GM12878 (cell line): ENCODE results near the gene PHLPP1. TPM values are rescaled to one million over a fixed set of nuclear protein-coding genes. Genes with fewer than 3 reads are reported as not detected.

ENCODE experiments used
- ATAC-seq: fragments of 200-7000 bp; cut with Tn5 transposase; 3 replicates; pipeline ENCODE4 v1.9.1; 2020; ENCODE audit warnings: mild to moderate bottlenecking, moderate library complexity
- BruUV-seq: library from RNA; stranded (reverse); fragments of 400-500 nt; replicated peaks from 2 replicates; lab custom pipeline; 2021; lab: Mats Ljungman, UMichigan
- CTCF ChIA-PET: fragments of 300-600 bp; sonication (Branson Sonifier 250); formaldehyde crosslinking; extraction: SDS; loops from one replicate; lab custom pipeline; 2021; ENCODE audit warnings: inconsistent platforms; lab: Yijun Ruan, JAX
- POLR2A ChIA-PET: fragments of 350-600 bp; formaldehyde crosslinking; extraction: SDS; loops from one replicate; lab custom pipeline; 2021; ENCODE audit warnings: inconsistent platforms; lab: Charles Lee
- RAD21 ChIA-PET: fragments of 300-600 bp; sonication (Branson Sonifier 250); formaldehyde crosslinking; loops from one replicate; lab custom pipeline; 2023; ENCODE audit warnings: antibody characterized with exemption; ENCODE audit not compliant: unreplicated experiment; lab: Charles Lee
- SMC1A ChIA-PET: fragments of 300-600 bp; sonication (Branson Sonifier 250); formaldehyde crosslinking; loops from one replicate; lab custom pipeline; 2023; ENCODE audit not compliant: unreplicated experiment, uncharacterized antibody; lab: Charles Lee
- DNase-seq: peaks from one replicate; pipeline ENCODE4 v3.0.0-alpha.2; 2011; ENCODE audit warnings: low read depth, low spot score
- FAIRE-seq: peaks from 3 replicates; lab custom pipeline; 2011; peaks lifted over from hg19 to GRCh38; lab: Jason Lieb, UNC
- H2AFZ ChIP-seq: 2 replicates; pipeline ENCODE4 v1.6.0; 2011; ENCODE audit warnings: low read depth, low read length, control low read depth; ENCODE audit not compliant: control insufficient read depth
- H3K27ac ChIP-seq: 2 replicates; pipeline ENCODE4 v1.5.1; 2011; ENCODE audit warnings: control low read depth; ENCODE audit not compliant: control insufficient read depth, insufficient read depth
- H3K27me3 ChIP-seq, 2 experiments: replicated peaks in 1 of 2; 2 replicates each; pipeline versions ENCODE4 v1.6.0 to v1.6.1; 2011; ENCODE audit warnings: low read length in 1 of 2; ENCODE audit not compliant: control insufficient read depth in 2 of 2, insufficient read depth in 2 of 2
- H3K36me3 ChIP-seq, 2 experiments: 2 replicates each; pipeline ENCODE4 v1.5.1; 2011; ENCODE audit warnings: low read length in 1 of 2; ENCODE audit not compliant: control insufficient read depth in 2 of 2, insufficient read depth in 2 of 2
- H3K4me1 ChIP-seq: 2 replicates; pipeline ENCODE4 v1.6.1; 2011; ENCODE audit warnings: mild to moderate bottlenecking, low read length, moderate library complexity, mixed read lengths; ENCODE audit not compliant: control insufficient read depth, insufficient read depth
- H3K4me2 ChIP-seq: 2 replicates; pipeline ENCODE4 v1.6.0; 2011; ENCODE audit warnings: control low read depth; ENCODE audit not compliant: control insufficient read depth, insufficient read depth
- H3K4me3 ChIP-seq: fragments of 200-600 bp; sonication (generic); 2 replicates; pipeline ENCODE4 v1.5.1; 2016
- H3K79me2 ChIP-seq: 2 replicates; pipeline ENCODE4 v1.6.0; 2011; ENCODE audit warnings: low read length; ENCODE audit not compliant: control insufficient read depth, insufficient read depth
- H3K9ac ChIP-seq: 2 replicates; pipeline ENCODE4 v1.8.0; 2011; ENCODE audit warnings: low read length, control low read depth, mixed read lengths; ENCODE audit not compliant: control insufficient read depth, insufficient read depth
- H3K9me3 ChIP-seq: replicated peaks from 3 replicates; pipeline ENCODE4 v1.5.1; 2011; ENCODE audit warnings: mild to moderate bottlenecking, low read length; ENCODE audit not compliant: control insufficient read depth, insufficient read depth
- H4K20me1 ChIP-seq: 2 replicates; pipeline ENCODE4 v1.6.0; 2011; ENCODE audit not compliant: control insufficient read depth, insufficient read depth
- BHLHE40 ChIP-seq, 2 experiments: fragments of 450-650 bp in 1 of 2; IDR thresholded peaks; 2 replicates each; pipeline ENCODE4 v1.6.1; 2011 to 2017; ENCODE audit warnings: low read depth in 2 of 2, borderline replicate concordance in 1 of 2, improper control_type of control experiment in 1 of 2, low read length in 1 of 2, mild to moderate bottlenecking in 1 of 2
- IKZF2 ChIP-seq, 2 experiments: fragments of 450-650 bp; IDR thresholded peaks; 2 replicates each; pipeline ENCODE4 v1.6.1; 2017; ENCODE audit warnings: mild to moderate bottlenecking in 2 of 2, moderate library complexity in 2 of 2
- KLF5 ChIP-seq: fragments of 450-650 bp; IDR thresholded peaks from 2 replicates; pipeline ENCODE4 v1.6.1; 2014; ENCODE audit warnings: mild to moderate bottlenecking; ENCODE audit not compliant: partially characterized antibody
- MEF2A ChIP-seq: IDR thresholded peaks from 2 replicates; pipeline ENCODE4 v1.6.1; 2011; ENCODE audit warnings: low read depth, mild to moderate bottlenecking, low read length, moderate library complexity; ENCODE audit not compliant: insufficient read depth
- MXI1 ChIP-seq: fragments of 150-350 bp; IDR thresholded peaks from 2 replicates; pipeline ENCODE4 v1.6.1; 2011; ENCODE audit warnings: low read depth, mild to moderate bottlenecking, inconsistent platforms, low read length, improper control_type of control experiment
- POLR2AphosphoS2 ChIP-seq: IDR thresholded peaks from 2 replicates; pipeline ENCODE4 v1.6.1; 2011; ENCODE audit warnings: low read depth, mild to moderate bottlenecking, low read length, improper control_type of control experiment, moderate library complexity
- REST ChIP-seq: IDR thresholded peaks from 2 replicates; pipeline ENCODE4 v1.6.1; 2012; ENCODE audit warnings: mild to moderate bottlenecking, low read depth, low read length
- SIX5 ChIP-seq: IDR thresholded peaks from 2 replicates; pipeline ENCODE4 v1.6.1; 2011; ENCODE audit warnings: mild to moderate bottlenecking, low read depth, low read length, moderate library complexity; ENCODE audit not compliant: severe bottlenecking
- YBX1 ChIP-seq: fragments of 450-650 bp; IDR thresholded peaks from 2 replicates; pipeline ENCODE4 v1.6.1; 2016; ENCODE audit warnings: antibody characterized with exemption
- WGBS: methylation state at CpG from one replicate; pipeline ENCODE4 v1.1.6; 2016; ENCODE audit warnings: low lambda C conversion rate; ENCODE audit not compliant: insufficient replicate concordance, insufficient coverage; ENCODE audit errors: missing lambda C conversion rate; 5-methylcytosine and 5-hydroxymethylcytosine counted together
- in situ Hi-C: fragments of 300-500 bp; cut with MboI; formaldehyde crosslinking; loops from 9 replicates; pipeline ENCODE4 v1.14.3; 2018; ENCODE audit warnings: mixed read lengths
- intact Hi-C: fragments of 100-400 bp; cut with micrococcal nuclease; formaldehyde crosslinking; loops from one replicate; pipeline ENCODE4 v1.14.2; 2022; ENCODE audit not compliant: unreplicated experiment
- polyA plus RNA-seq, 11 experiments: library from polyadenylated mRNA; depleted of rRNA in 4 of 11; unstranded in 6 of 11; stranded (reverse) in 5 of 11; fragments of >200 nt; fragmentation: Nextera tagmentation in 4 of 11; fragmentation: Illumina TruSeq in 1 of 11; extraction: Ambion mirVana in 4 of 11; extraction: Trizol in 1 of 11; gene quantifications; 1 replicate in 1 of 11; 2 replicates in 10 of 11; pipeline versions ENCODE4 v1.2.1 to v1.2.3, GENCODE V29; 2011 to 2016; ENCODE audit warnings: inconsistent platforms in 2 of 11, missing spikeins in 2 of 11, low read depth in 1 of 11
- total RNA-seq, 4 experiments: library from RNA; depleted of rRNA in 3 of 4; stranded (reverse); fragments of >200 nt in 3 of 4; fragmentation: Illumina TruSeq in 1 of 4; extraction: Trizol in 1 of 4; gene quantifications; 2 replicates each; pipeline versions ENCODE4 v1.2.1 to v1.2.3, GENCODE V29; 2013 to 2021

Gene PHLPP1
- total and polyA plus RNA-seq, 10 of the 15 experiments (the other 5 are each of a cell fraction or from before 2014, with no cell fraction given), result 0.42 to 7.0 (median 1.9) TPM

GRCh38 chr18:62860062-62860461 lies 144.7 kb downstream of the PHLPP1 start:
- no TSS peak for BruUV-seq
- ChIA-PET RAD21 (no interaction called here), SMC1A (interaction anchor here (0.9 kb wide), 1 partner anchor 9 kb away, joined by 3 read pairs; no protein-coding TSS in a partner anchor), POLR2A (no interaction called here), CTCF (no interaction called here)
- intact Hi-C loops (no loop called here), in situ Hi-C loops (no loop called here)
- no peaks in the 10 kb centered on the region for H3K27me3 ChIP-seq
- H3K4me2 ChIP-seq, result no peak overlapping the region
- no peaks in the 10 kb centered on the region; the same call in 1 of the 2 replicates for H3K4me1 ChIP-seq
- H4K20me1 ChIP-seq, result no peaks in the 10 kb centered on the region
- no peak overlapping the region for H2AFZ ChIP-seq
- WGBS, result 92% methylated on average over 4 of the region's 4 CpGs
- DNase-seq, result no peak
- no peak overlapping the region for H3K27ac ChIP-seq
- H3K9me3 ChIP-seq, result no peaks in the 10 kb centered on the region
- no peaks in the 10 kb centered on the region; a peak in 1 of 4 replicates for H3K36me3 ChIP-seq
- no peak overlapping the region for H3K9ac ChIP-seq
- FAIRE-seq, result no peak
- H3K4me3 ChIP-seq, result no peak overlapping the region
- TF ChIP-seq MEF2A (no peak), POLR2AphosphoS2 (no peak), KLF5 (no peak), BHLHE40 (IDR thresholded peaks at IDR 0.05; ENCODE audit: borderline replicate concordance in 1 of 2, low read depth in 2 of 2, low read length in 1 of 2) (no peak), REST (no peak), IKZF2 (IDR thresholded peaks at IDR 0.05) (no peak), MXI1 (no peak), YBX1 (no peak), SIX5 (no peak)
- TF ChIP-seq, all 136 proteins: peak for 0
- ATAC-seq, result no peak
- no peaks in the 10 kb centered on the region for H3K79me2 ChIP-seq
